Gastroesophageal sphincter (tissue), 3 donors: Measurements from ENCODE around the gene CTNNBL1.

Source experiments
- CTCF ChIP-seq, 4 experiments: fragments of 200-600 bp in 2 of 4; fragments of 450-650 bp in 2 of 4; sonication (generic) in 1 of 4; IDR thresholded peaks; one replicate each; pipeline ENCODE4 v1.5.1; 2017 to 2019; ENCODE audit warnings: antibody characterized with exemption in 4 of 4, mild to moderate bottlenecking in 2 of 4, moderate library complexity in 2 of 4
- EP300 ChIP-seq: sonication (generic); formaldehyde crosslinking; IDR thresholded peaks from one replicate; pipeline ENCODE4 v1.6.1; 2017; ENCODE audit warnings: antibody characterized with exemption, mild to moderate bottlenecking
- POLR2A ChIP-seq, 2 donors: fragments of 450-650 bp; IDR thresholded peaks; one replicate each; pipeline ENCODE4 v1.6.1; 2017; ENCODE audit warnings: antibody characterized with exemption in 2 of 2, mild to moderate bottlenecking in 2 of 2, moderate library complexity in 1 of 2
- POLR2AphosphoS5 ChIP-seq: sonication (generic); formaldehyde crosslinking; IDR thresholded peaks from one replicate; pipeline ENCODE4 v1.6.1; 2017; ENCODE audit warnings: antibody characterized with exemption

GRCh38 chr20:37867289-37868195 lies 173.7 kb downstream of the CTNNBL1 start:
- TF ChIP-seq CTCF (IDR thresholded peaks at IDR 0.05) (no peak), EP300 (no peak), POLR2A (IDR thresholded peaks at IDR 0.05) (no peak), POLR2AphosphoS5 (no peak)
